Pancreas (tissue), 10 donors: Measurements from ENCODE around the gene NUCB2. TPM values are rescaled to one million over a fixed set of nuclear protein-coding genes. Genes with fewer than 3 reads are reported as not detected.
"Not testable (repeated sequence)": the region's sequence is repeated elsewhere in the genome, so short reads cannot be mapped to it uniquely, and the experiment has no call there.

Experiments used
- ATAC-seq, 4 donors: fragments of 200-7000 bp; cut with Tn5 transposase; one replicate each; pipeline versions ENCODE4 v1.8.0 to v1.9.1; 2020; ENCODE audit warnings: mild to moderate bottlenecking in 4 of 4, moderate library complexity in 4 of 4
- DNase-seq, 6 donors: peaks; one replicate each; pipeline ENCODE4 v3.0.0-alpha.2; 2020
- FAIRE-seq: peaks from 2 replicates; lab custom pipeline; 2012; peaks lifted over from hg19 to GRCh38; lab: Jason Lieb, UNC
- H3K27ac ChIP-seq, 4 donors: fragments of 200-600 bp; sonication (generic); 1 replicate in 3 of 4; 2 replicates in 1 of 4; pipeline versions ENCODE4 v1.5.0 to v1.8.0; 2020
- H3K27me3 ChIP-seq, 4 donors: fragments of 200-600 bp; one replicate each; pipeline ENCODE4 v1.8.0; 2021
- H3K36me3 ChIP-seq, 3 donors: fragments of 200-600 bp; sonication (generic) in 1 of 3; one replicate each; pipeline versions ENCODE4 v1.5.0 to v1.8.0; 2020 to 2021
- H3K4me1 ChIP-seq, 3 donors: fragments of 200-600 bp; one replicate each; pipeline ENCODE4 v1.8.0; 2021
- H3K4me3 ChIP-seq, 4 donors: fragments of 200-600 bp; sonication (generic) in 2 of 4; one replicate each; pipeline versions ENCODE4 v1.5.0 to v1.8.0; 2020 to 2021
- H3K9me3 ChIP-seq, 4 donors: fragments of 200-600 bp; one replicate each; pipeline ENCODE4 v1.8.0; 2021
- CTCF ChIP-seq, 4 donors: fragments of 200-600 bp; sonication (generic) in 3 of 4; IDR thresholded peaks; one replicate each; pipeline versions ENCODE4 v1.5.0 to v1.8.0; 2021; ENCODE audit warnings: antibody characterized with exemption in 4 of 4
- WGBS, 2 donors: extraction: QIAGEN DNeasy Blood & Tissue Kit; methylation state at CpG; one replicate each; pipeline ENCODE4 v1.1.7; 2013; 5-methylcytosine and 5-hydroxymethylcytosine counted together
- intact Hi-C, 3 donors: fragments of 100-400 bp; cut with DNase I; formaldehyde crosslinking; loops; one replicate each; pipeline versions ENCODE4 v1.11.1 to v1.14.2; 2022
- polyA plus RNA-seq, 2 donors: library from polyadenylated mRNA; stranded (reverse); fragments of 200-250 nt; gene quantifications; one replicate each; pipeline ENCODE4 v1.2.3, GENCODE V29; 2013
- total RNA-seq, 6 donors: library from RNA; stranded (reverse); fragmentation: NEBNext Ultra II Directional in 4 of 6; extraction: Animal tissue kit (Norgen Biotek cat#: 25700) in 4 of 6; gene quantifications; one replicate each; pipeline versions ENCODE4 v1.2.1 to v1.2.4, GENCODE V29; 2021 to 2023
- donor health status: healthy with polysubstance abuse.
- donor health status: DM: no; HTN: no; CAD: no; lungs with moderate emphysema.
- donor health status: DM: no; HTN: no; CAD: no.
- donor health status: control.
- donor health status: control.
- donor health status: Bipolar disorder and iron deficiency.
- donor health status: DM: yes; HTN: yes; CAD: no.
- donor health status: DM: no; HTN: no; CAD: no.
- donor health status: DM: no; HTN: no; CAD: no.
- donor health status: DM: yes; HTN: yes; CAD: no.

NUCB2 gene
- total RNA-seq = 100 to 1,000 TPM; 125 to 255 (median 160) TPM
- polyA plus RNA-seq = 100 to 1,000 TPM; 108 to 183 TPM

GRCh38 chr11:17276236-17277023 lies at the start of gene NUCB2:
TSS of gene NUCB2 (plus strand) at chr11:17276739. CDS start at chr11:17295324, 18,585 bp downstream.
- peak; percentile 93 to 98 (median 96) for ATAC-seq
- peak; percentile 97 to 99 (median 98) for DNase-seq
- intact Hi-C loops = no loop called here
- TF ChIP-seq CTCF (IDR thresholded peaks at IDR 0.05) = no peak
- Histone ChIP-seq H3K27me3 (no peaks in the 10 kb centered on the region), H3K27ac (peak within 1 kb of the TSS; percentile 78 to 92 (median 83)), H3K36me3 (no peaks in the 10 kb centered on the region), H3K9me3 (no peaks in the 10 kb centered on the region), H3K4me1 (peaks cover 3 to 11% (median 9%) of the 10 kb centered on the region in 3 donors), H3K4me3 (peak within 1 kb of the TSS; percentile 78 to 97 (median 91))
- WGBS, 2 donors = 0 to 1% methylated on average over 58 to 75 of the region's 75 CpGs
- no peak for FAIRE-seq

- not testable (repeated sequence) for H3K4me3 ChIP-seq, H3K36me3 ChIP-seq, FAIRE-seq, ATAC-seq, DNase-seq, H3K27me3 ChIP-seq, H3K9me3 ChIP-seq, H3K27ac ChIP-seq, H3K4me1 ChIP-seq
- 91 to 93% methylated on average over 34 to 38 of the region's 38 CpGs for WGBS, 2 donors
- intact Hi-C loops = loop anchor here in 1 of 3 donors (5.0 kb wide), 1 partner anchor 279 kb away; no protein-coding TSS in a partner anchor
Measured at GRCh38 chr11:17228186-17228925, 48.2 kb upstream of the NUCB2 start.

GRCh38 chr11:17229481-17230152 lies 46.9 kb upstream of the NUCB2 start:
- Histone ChIP-seq H3K36me3 (no peaks in the 10 kb centered on the region), H3K4me1 (no peaks in the 10 kb centered on the region), H3K9me3 (no peaks in the 10 kb centered on the region), H3K27ac (no peak overlapping the region), H3K4me3 (no peak overlapping the region), H3K27me3 (no peaks in the 10 kb centered on the region)
- no peak for TF ChIP-seq CTCF (IDR thresholded peaks at IDR 0.05)
- no peak for DNase-seq
- intact Hi-C loops = loop anchor here in 1 of 3 donors (5.0 kb wide), 1 partner anchor 278 kb away; no protein-coding TSS in a partner anchor
- ATAC-seq = no peak
- FAIRE-seq = no peak
- 74 to 79% methylated on average over 7 of the region's 7 CpGs for WGBS, 2 donors

- no peak for DNase-seq
- no peak for ATAC-seq
Measured at GRCh38 chr11:17230867-17231851, 45.4 kb upstream of the NUCB2 start.

More at GRCh38 chr11:17230867-17231851, 45.4 kb upstream of the NUCB2 start:
- no peak overlapping the region for H3K27ac ChIP-seq
- intact Hi-C loops = no loop called here
- H3K9me3 ChIP-seq = no peaks in the 10 kb centered on the region
- H3K4me1 ChIP-seq = no peaks in the 10 kb centered on the region
- WGBS, 2 donors = 62 to 76% methylated on average over 3 of the region's 3 CpGs
- H3K4me3 ChIP-seq = no peak overlapping the region
- no peaks in the 10 kb centered on the region for H3K27me3 ChIP-seq
- FAIRE-seq = no peak
- no peaks in the 10 kb centered on the region for H3K36me3 ChIP-seq
- TF ChIP-seq CTCF (IDR thresholded peaks at IDR 0.05) = no peak
